GM12891 (cell line): ENCODE results near the gene ZNF222.

ENCODE experiments used
- PAX5 ChIP-seq: IDR thresholded peaks from 2 replicates; pipeline ENCODE4 v1.6.1; 2011; ENCODE audit warnings: low read length, moderate library complexity, mild to moderate bottlenecking; ENCODE audit not compliant: insufficient read depth, severe bottlenecking
- POLR2A ChIP-seq: IDR thresholded peaks from 2 replicates; pipeline ENCODE4 v1.6.1; 2011; ENCODE audit warnings: low read depth, low read length, control low read depth
- POLR2AphosphoS5 ChIP-seq: IDR thresholded peaks from 2 replicates; pipeline ENCODE4 v1.6.1; 2011; ENCODE audit warnings: low read depth, low read length, control low read depth
- POU2F2 ChIP-seq: IDR thresholded peaks from 2 replicates; pipeline ENCODE4 v1.6.1; 2011; ENCODE audit warnings: low read depth, mild to moderate bottlenecking, control low read depth, low read length, moderate library complexity
- SPI1 ChIP-seq: IDR thresholded peaks from 2 replicates; pipeline ENCODE4 v1.6.1; 2011; ENCODE audit warnings: low read depth, low read length, control low read depth
- TAF1 ChIP-seq: IDR thresholded peaks from 2 replicates; pipeline ENCODE4 v1.6.1; 2011; ENCODE audit warnings: low read depth, low read length, control low read depth

DNA sequence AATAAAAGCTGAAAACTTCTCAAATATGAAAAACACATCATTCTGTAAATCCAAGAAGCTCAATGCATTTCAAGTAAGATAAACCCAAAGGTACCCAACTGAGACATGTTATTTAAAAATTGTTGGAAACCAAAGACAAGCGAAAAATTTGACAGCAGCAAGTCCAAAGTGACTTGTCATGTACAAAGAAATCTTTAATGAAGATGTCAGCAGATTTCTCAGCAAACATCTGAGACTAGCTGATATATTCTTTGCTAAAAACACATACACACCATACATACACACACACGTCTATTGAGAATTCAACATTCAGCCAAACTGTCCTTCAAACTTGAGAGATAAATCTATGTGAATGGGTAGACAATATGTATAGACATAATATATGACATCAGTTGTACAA, 5.7 kb upstream of the ZNF222 start:
- TF ChIP-seq POLR2A: no peak
- TF ChIP-seq POLR2AphosphoS5: no peak
- TF ChIP-seq SPI1: no peak
- no peak for TF ChIP-seq TAF1
- no peak for TF ChIP-seq POU2F2
- TF ChIP-seq PAX5: no peak
